Esophagus (tissue), 2 donors: Measurements from ENCODE around the gene CYLD. TPM values are rescaled to one million over a fixed set of nuclear protein-coding genes. Genes with fewer than 3 reads are reported as not detected.

Experiments used
- H3K27ac ChIP-seq, 2 donors: one replicate each; pipeline ENCODE4 v1.5.1; 2013; ENCODE audit warnings: low read depth in 2 of 2, mild to moderate bottlenecking in 2 of 2, inconsistent platforms in 1 of 2, low read length in 1 of 2, moderate library complexity in 1 of 2
- H3K27me3 ChIP-seq, 2 donors: one replicate each; pipeline ENCODE4 v1.6.1; 2013; ENCODE audit warnings: low read length in 2 of 2, control low read depth in 1 of 2, mild to moderate bottlenecking in 1 of 2; ENCODE audit not compliant: insufficient read depth in 2 of 2, control insufficient read depth in 1 of 2
- H3K36me3 ChIP-seq, 2 donors: one replicate each; pipeline ENCODE4 v1.6.1; 2013; ENCODE audit warnings: low read length in 1 of 2; ENCODE audit not compliant: control insufficient read depth in 2 of 2, insufficient read depth in 2 of 2
- H3K4me1 ChIP-seq, 2 donors: one replicate each; pipeline ENCODE4 v1.6.1; 2013; ENCODE audit warnings: low read length in 1 of 2; ENCODE audit not compliant: control insufficient read depth in 2 of 2, insufficient read depth in 2 of 2
- H3K4me3 ChIP-seq, 2 donors: one replicate each; pipeline ENCODE4 v1.5.1; 2013; ENCODE audit warnings: low read length in 2 of 2, mild to moderate bottlenecking in 2 of 2, low read depth in 1 of 2, moderate library complexity in 1 of 2
- H3K9me3 ChIP-seq, 2 donors: one replicate each; pipeline ENCODE4 v1.6.1; 2013; ENCODE audit warnings: mild to moderate bottlenecking in 2 of 2, low read depth in 1 of 2, low read length in 1 of 2, moderate library complexity in 1 of 2; ENCODE audit not compliant: control insufficient read depth in 2 of 2, insufficient read depth in 1 of 2
- WGBS, 2 donors: extraction: QIAGEN DNeasy Blood & Tissue Kit; methylation state at CpG; one replicate each; pipeline ENCODE4 v1.1.7; 2013; 5-methylcytosine and 5-hydroxymethylcytosine counted together
- polyA plus RNA-seq, 2 donors: library from polyadenylated mRNA; stranded (reverse); fragments of 200-250 nt; gene quantifications; one replicate each; pipeline ENCODE4 v1.2.3, GENCODE V29; 2013
- donor health status: healthy with polysubstance abuse.
- donor health status: Bipolar disorder and iron deficiency.

CYLD gene
- polyA plus RNA-seq, 2 donors: 11.6 to 12.1 TPM

DNA sequence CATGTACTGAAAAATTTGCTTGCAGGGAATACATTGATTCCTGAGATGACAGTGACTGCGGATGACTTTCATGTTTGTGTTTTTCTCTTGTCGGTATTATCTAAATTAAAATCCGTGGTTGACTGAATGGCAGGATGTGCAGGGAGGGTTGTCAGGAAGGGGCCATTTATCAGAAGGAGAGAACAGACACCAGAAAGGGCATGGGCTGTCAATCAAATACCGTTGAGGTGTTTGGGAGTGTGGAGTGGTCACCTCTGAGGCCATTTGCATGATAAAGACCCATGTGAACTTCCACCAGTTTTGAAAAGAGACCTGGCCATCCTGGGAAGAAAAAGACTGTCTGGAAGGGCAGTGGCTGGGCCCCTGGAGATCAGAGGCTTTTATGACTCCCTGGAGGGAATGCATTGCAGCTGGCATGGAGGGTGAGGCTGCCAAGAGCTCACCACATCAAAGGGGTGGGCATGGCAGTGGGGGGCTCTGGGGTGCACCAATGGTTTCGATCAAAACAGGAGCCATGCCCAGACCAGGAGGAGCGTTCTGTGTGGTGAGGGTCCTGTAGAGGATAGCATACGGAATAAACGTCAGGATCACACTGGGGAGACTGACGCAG, 67.1 kb downstream of the CYLD start:
- Histone ChIP-seq H3K9me3 (no peaks in the 10 kb centered on the region), H3K36me3 (no peaks in the 10 kb centered on the region), H3K27ac (no peak overlapping the region), H3K4me1 (no peaks in the 10 kb centered on the region), H3K4me3 (no peak overlapping the region), H3K27me3 (no peaks in the 10 kb centered on the region)
- 70 to 71% methylated on average over 9 of the region's 9 CpGs for WGBS, 2 donors

GRCh38 chr16:50809561-50809960, 67.7 kb downstream of the CYLD start:
- WGBS, 2 donors: 91 to 94% methylated on average over 6 of the region's 6 CpGs
- Histone ChIP-seq H3K4me1 (no peaks in the 10 kb centered on the region), H3K36me3 (no peaks in the 10 kb centered on the region), H3K9me3 (no peaks in the 10 kb centered on the region), H3K4me3 (no peak overlapping the region), H3K27me3 (no peaks in the 10 kb centered on the region), H3K27ac (no peak overlapping the region)

DNA sequence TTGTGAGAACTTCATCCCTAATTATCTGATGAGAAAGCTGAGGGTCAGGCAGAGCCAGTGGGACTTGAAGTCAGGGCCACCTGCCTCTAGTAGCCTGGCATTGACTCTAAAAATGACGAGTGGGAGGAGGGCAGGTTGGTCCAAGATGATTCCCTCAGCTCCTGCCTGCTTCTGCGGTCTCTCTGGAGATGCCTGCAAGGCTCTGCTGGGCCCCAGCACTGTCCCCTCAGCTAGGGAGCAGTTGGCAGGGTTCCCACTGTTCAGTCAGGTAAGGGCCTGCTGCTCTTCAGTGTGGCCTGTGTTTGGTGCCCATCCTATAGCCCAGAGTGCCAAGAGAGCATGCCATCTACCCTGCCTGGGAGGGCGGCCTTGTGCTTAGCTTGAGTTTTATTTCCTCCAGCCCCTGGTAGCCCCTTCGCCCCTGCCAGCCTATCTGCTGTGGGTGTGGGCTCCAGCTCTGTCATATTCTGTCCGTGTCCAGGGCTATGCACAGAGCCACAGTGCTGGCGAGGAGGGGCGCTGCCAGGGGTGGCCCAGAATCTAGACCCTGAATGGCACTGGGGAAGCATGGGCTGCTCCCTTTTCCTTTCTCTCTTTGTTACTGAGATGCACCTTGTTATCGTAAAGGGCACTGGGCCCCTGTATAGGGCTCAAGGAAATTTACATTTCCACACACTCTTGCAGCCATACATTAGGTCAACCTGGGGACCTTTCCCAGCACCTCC, 68.5 kb downstream of the CYLD start:
- Histone ChIP-seq H3K27ac (no peak overlapping the region), H3K36me3 (no peaks in the 10 kb centered on the region), H3K4me1 (no peaks in the 10 kb centered on the region), H3K9me3 (no peaks in the 10 kb centered on the region), H3K27me3 (no peaks in the 10 kb centered on the region), H3K4me3 (no peak overlapping the region)
- WGBS, 2 donors: 86 to 90% methylated on average over 8 of the region's 8 CpGs

- Histone ChIP-seq H3K27ac (no peak overlapping the region), H3K36me3 (no peaks in the 10 kb centered on the region), H3K4me1 (no peaks in the 10 kb centered on the region), H3K9me3 (no peaks in the 10 kb centered on the region), H3K27me3 (no peaks in the 10 kb centered on the region), H3K4me3 (no peak overlapping the region)
- 81% methylated on average over 7 of the region's 7 CpGs for WGBS, 2 donors
Observed at GRCh38 chr16:50812046-50812445, 70.2 kb downstream of the CYLD start.

GRCh38 chr16:50812876-50813466, 71.1 kb downstream of the CYLD start:
- H3K4me1 ChIP-seq: no peaks in the 10 kb centered on the region
- no peaks in the 10 kb centered on the region for H3K27me3 ChIP-seq
- H3K36me3 ChIP-seq: no peaks in the 10 kb centered on the region
- no peak overlapping the region for H3K27ac ChIP-seq
- no peak overlapping the region for H3K4me3 ChIP-seq
- WGBS, 2 donors: 69 to 77% methylated on average over 9 of the region's 9 CpGs
- no peaks in the 10 kb centered on the region for H3K9me3 ChIP-seq

DNA sequence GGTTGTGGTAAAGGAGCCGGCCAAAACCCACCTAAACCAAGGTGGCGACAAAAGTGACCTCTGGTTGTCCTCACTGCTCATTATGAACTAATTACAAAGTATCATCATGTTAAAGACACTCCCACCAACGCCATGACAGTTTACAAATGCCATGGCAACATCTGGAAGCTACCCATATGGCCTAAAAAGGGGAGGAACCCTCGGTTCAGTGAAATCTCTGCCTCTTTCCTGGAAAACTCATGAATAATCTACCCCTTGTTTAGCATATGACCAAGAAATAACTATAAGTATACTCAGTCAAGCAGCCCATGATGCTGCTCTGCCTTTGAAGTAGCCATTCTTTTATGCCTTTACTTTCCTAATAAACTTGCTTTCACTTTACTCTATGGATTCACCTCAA, 72.2 kb downstream of the CYLD start:
- H3K27me3 ChIP-seq: no peaks in the 10 kb centered on the region
- H3K4me1 ChIP-seq: no peaks in the 10 kb centered on the region
- no peak overlapping the region for H3K27ac ChIP-seq
- no peak overlapping the region for H3K4me3 ChIP-seq
- no peaks in the 10 kb centered on the region for H3K36me3 ChIP-seq
- WGBS, 2 donors: 75% methylated on average over 4 of the region's 4 CpGs
- H3K9me3 ChIP-seq: no peaks in the 10 kb centered on the region

- 85 to 87% methylated on average over 7 of the region's 7 CpGs for WGBS, 2 donors
- H3K4me3 ChIP-seq: no peak overlapping the region
- no peaks in the 10 kb centered on the region for H3K4me1 ChIP-seq
- no peaks in the 10 kb centered on the region for H3K9me3 ChIP-seq
- H3K36me3 ChIP-seq: no peaks in the 10 kb centered on the region
- no peaks in the 10 kb centered on the region for H3K27me3 ChIP-seq
- no peak overlapping the region for H3K27ac ChIP-seq
Observed at GRCh38 chr16:50814541-50814940, 72.7 kb downstream of the CYLD start.

- Histone ChIP-seq H3K27ac (no peak overlapping the region), H3K4me1 (no peaks in the 10 kb centered on the region), H3K4me3 (no peak overlapping the region), H3K9me3 (no peaks in the 10 kb centered on the region), H3K36me3 (no peaks in the 10 kb centered on the region), H3K27me3 (no peaks in the 10 kb centered on the region)
- 83 to 89% methylated on average over 7 of the region's 7 CpGs for WGBS, 2 donors
Observed at GRCh38 chr16:50815382-50815781, 73.5 kb downstream of the CYLD start.

GRCh38 chr16:50816901-50817555, 75.1 kb downstream of the CYLD start:
- H3K27me3 ChIP-seq: no peaks in the 10 kb centered on the region
- no peaks in the 10 kb centered on the region for H3K36me3 ChIP-seq
- WGBS, 2 donors: 88 to 91% methylated on average over 11 of the region's 11 CpGs
- no peaks in the 10 kb centered on the region for H3K9me3 ChIP-seq
- H3K4me3 ChIP-seq: no peak overlapping the region
- no peaks in the 10 kb centered on the region for H3K4me1 ChIP-seq
- H3K27ac ChIP-seq: no peak overlapping the region
